Measurements from ENCODE around the gene TFIP11. TPM values are rescaled to one million over a fixed set of nuclear protein-coding genes. Genes with fewer than 3 reads are reported as not detected.

Gene TFIP11
- total RNA-seq, 1 experiment from 2014 or later: 39.8 TPM

GRCh38 chr22:26462051-26462450 is 50.2 kb downstream of the TFIP11 start:
- intact Hi-C loops (cut with micrococcal nuclease; ENCODE audit: unreplicated experiment): loop anchor here (10.0 kb wide), 1 partner anchor 97 kb away; no protein-coding TSS in a partner anchor
- no peaks in the 10 kb centered on the region for H3K27me3 Mint-ChIP-seq (ENCODE audit: unreplicated experiment)
- CTCF ChIA-PET: interaction anchor here (0.7 to 2.6 kb wide), 4 partner anchors 9 to 889 kb away, joined by 4 to 11 read pairs (median 8); no protein-coding TSS in a partner anchor
- no TSS peak for BruUV-seq (replicated peaks)
- TF ChIP-seq CTCF (IDR thresholded peaks at IDR 0.05; ENCODE audit: unreplicated experiment): no peak
- H3K9me3 Mint-ChIP-seq (ENCODE audit: low read depth, unreplicated experiment): no peaks in the 10 kb centered on the region
- no peak for DNase-seq
- H3K4me3 Mint-ChIP-seq (ENCODE audit: low read depth, unreplicated experiment): no peak overlapping the region
- no peak overlapping the region for H3K27ac Mint-ChIP-seq (ENCODE audit: unreplicated experiment)
- peaks cover 37% of the 10 kb centered on the region for H3K36me3 Mint-ChIP-seq (ENCODE audit: insufficient read depth, unreplicated experiment)
- H3K4me1 Mint-ChIP-seq (ENCODE audit: low read depth, unreplicated experiment): no peaks in the 10 kb centered on the region

- no peak overlapping the region for H3K27ac Mint-ChIP-seq (ENCODE audit: unreplicated experiment)
- BruUV-seq (replicated peaks): no TSS peak
- TF ChIP-seq CTCF (IDR thresholded peaks at IDR 0.05; ENCODE audit: unreplicated experiment): peak; percentile 79
- peak; percentile 71 for DNase-seq
- CTCF ChIA-PET: interaction anchor here (0.7 to 2.6 kb wide), 4 partner anchors 10 to 889 kb away, joined by 4 to 11 read pairs (median 8); no protein-coding TSS in a partner anchor
- no peaks in the 10 kb centered on the region for H3K9me3 Mint-ChIP-seq (ENCODE audit: low read depth, unreplicated experiment)
- no peaks in the 10 kb centered on the region for H3K27me3 Mint-ChIP-seq (ENCODE audit: unreplicated experiment)
- H3K4me1 Mint-ChIP-seq (ENCODE audit: low read depth, unreplicated experiment): no peaks in the 10 kb centered on the region
- peaks cover 29% of the 10 kb centered on the region for H3K36me3 Mint-ChIP-seq (ENCODE audit: insufficient read depth, unreplicated experiment)
- intact Hi-C loops (cut with micrococcal nuclease; ENCODE audit: unreplicated experiment): loop anchor here (1.0 to 10.0 kb wide), 2 partner anchors 63 to 96 kb away; no protein-coding TSS in a partner anchor
- no peak overlapping the region for H3K4me3 Mint-ChIP-seq (ENCODE audit: low read depth, unreplicated experiment)
Measured at GRCh38 chr22:26461188-26461810, 51.0 kb downstream of the TFIP11 start.

- Mint-ChIP-seq H3K4me1 (ENCODE audit: low read depth, unreplicated experiment) (no peaks in the 10 kb centered on the region), H3K27me3 (ENCODE audit: unreplicated experiment) (no peaks in the 10 kb centered on the region), H3K4me3 (ENCODE audit: low read depth, unreplicated experiment) (no peak overlapping the region), H3K9me3 (ENCODE audit: low read depth, unreplicated experiment) (no peaks in the 10 kb centered on the region), H3K27ac (ENCODE audit: unreplicated experiment) (no peak overlapping the region), H3K36me3 (ENCODE audit: insufficient read depth, unreplicated experiment) (peaks cover 28% of the 10 kb centered on the region)
- intact Hi-C loops (cut with micrococcal nuclease; ENCODE audit: unreplicated experiment): loop anchor here (10.0 kb wide), 1 partner anchor 95 kb away; no protein-coding TSS in a partner anchor
- CTCF ChIA-PET: interaction anchor here (0.6 kb wide), 1 partner anchor 96 kb away, joined by 9 read pairs; no protein-coding TSS in a partner anchor
- DNase-seq: no peak
- BruUV-seq (replicated peaks): no TSS peak
- TF ChIP-seq CTCF (IDR thresholded peaks at IDR 0.05; ENCODE audit: unreplicated experiment): no peak
Measured at GRCh38 chr22:26460202-26460601, 52.1 kb downstream of the TFIP11 start.

GRCh38 chr22:26457661-26458272 is 54.5 kb downstream of the TFIP11 start:
- TF ChIP-seq CTCF (IDR thresholded peaks at IDR 0.05; ENCODE audit: unreplicated experiment): no peak
- no peak for DNase-seq
- no TSS peak for BruUV-seq (replicated peaks)
- intact Hi-C loops (cut with micrococcal nuclease; ENCODE audit: unreplicated experiment): no loop called here
- Mint-ChIP-seq H3K36me3 (ENCODE audit: insufficient read depth, unreplicated experiment) (peaks cover 21% of the 10 kb centered on the region), H3K27ac (ENCODE audit: unreplicated experiment) (no peak overlapping the region), H3K9me3 (ENCODE audit: low read depth, unreplicated experiment) (no peaks in the 10 kb centered on the region), H3K27me3 (ENCODE audit: unreplicated experiment) (no peaks in the 10 kb centered on the region), H3K4me1 (ENCODE audit: low read depth, unreplicated experiment) (no peaks in the 10 kb centered on the region), H3K4me3 (ENCODE audit: low read depth, unreplicated experiment) (no peak overlapping the region)
- CTCF ChIA-PET: interaction anchor here (0.7 to 0.9 kb wide), 3 partner anchors 16 to 93 kb away, joined by 4 to 5 read pairs (median 4); partner anchors contain the start of gene TFIP11
